ENCODE results near the gene PSMC3IP. TPM values are rescaled to one million over a fixed set of nuclear protein-coding genes. Genes with fewer than 3 reads are reported as not detected.

Gene PSMC3IP
- total and polyA plus RNA-seq, 4 donors, result 0.58 to 3.0 (median 1.1) TPM

GRCh38 chr17:42590886-42591285 lies 13.4 kb upstream of the PSMC3IP start:
- H3K27ac ChIP-seq (ENCODE audit: low read depth in 1 of 2, low read length in 2 of 2), result no peak overlapping the region
- H3K9ac ChIP-seq (ENCODE audit: low read depth in 1 of 2, low read length in 2 of 2), result no peak overlapping the region
- no peak for TF ChIP-seq SP1 (IDR thresholded peaks at IDR 0.05)
- no peak for TF ChIP-seq FOXA1 (IDR thresholded peaks at IDR 0.05)
- TF ChIP-seq JUND (IDR thresholded peaks at IDR 0.05), result no peak
- no peak for TF ChIP-seq FOXA2 (IDR thresholded peaks at IDR 0.05)
- no peak for TF ChIP-seq RXRA (IDR thresholded peaks at IDR 0.05)
- TF ChIP-seq EGR1 (IDR thresholded peaks at IDR 0.05; ENCODE audit: low read depth in 2 of 2), result no peak
- TF ChIP-seq, protein P1, sequence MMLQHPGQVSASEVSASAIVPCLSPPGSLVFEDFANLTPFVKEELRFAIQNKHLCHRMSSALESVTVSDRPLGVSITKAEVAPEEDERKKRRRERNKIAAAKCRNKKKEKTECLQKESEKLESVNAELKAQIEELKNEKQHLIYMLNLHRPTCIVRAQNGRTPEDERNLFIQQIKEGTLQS (IDR thresholded peaks at IDR 0.05), result no peak
- no peak for TF ChIP-seq REST (IDR thresholded peaks at IDR 0.05)
- TF ChIP-seq HNF4A (conservative IDR thresholded peaks at IDR 0.05), result no peak
- no peak for TF ChIP-seq ZBTB33 (IDR thresholded peaks at IDR 0.05)
- TF ChIP-seq, protein P2, sequence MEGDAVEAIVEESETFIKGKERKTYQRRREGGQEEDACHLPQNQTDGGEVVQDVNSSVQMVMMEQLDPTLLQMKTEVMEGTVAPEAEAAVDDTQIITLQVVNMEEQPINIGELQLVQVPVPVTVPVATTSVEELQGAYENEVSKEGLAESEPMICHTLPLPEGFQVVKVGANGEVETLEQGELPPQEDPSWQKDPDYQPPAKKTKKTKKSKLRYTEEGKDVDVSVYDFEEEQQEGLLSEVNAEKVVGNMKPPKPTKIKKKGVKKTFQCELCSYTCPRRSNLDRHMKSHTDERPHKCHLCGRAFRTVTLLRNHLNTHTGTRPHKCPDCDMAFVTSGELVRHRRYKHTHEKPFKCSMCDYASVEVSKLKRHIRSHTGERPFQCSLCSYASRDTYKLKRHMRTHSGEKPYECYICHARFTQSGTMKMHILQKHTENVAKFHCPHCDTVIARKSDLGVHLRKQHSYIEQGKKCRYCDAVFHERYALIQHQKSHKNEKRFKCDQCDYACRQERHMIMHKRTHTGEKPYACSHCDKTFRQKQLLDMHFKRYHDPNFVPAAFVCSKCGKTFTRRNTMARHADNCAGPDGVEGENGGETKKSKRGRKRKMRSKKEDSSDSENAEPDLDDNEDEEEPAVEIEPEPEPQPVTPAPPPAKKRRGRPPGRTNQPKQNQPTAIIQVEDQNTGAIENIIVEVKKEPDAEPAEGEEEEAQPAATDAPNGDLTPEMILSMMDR (IDR thresholded peaks at IDR 0.05; ENCODE audit: low read depth, low read length, missing input control), result no peak
- TF ChIP-seq HNF4G (IDR thresholded peaks at IDR 0.05), result no peak
- no peak for TF ChIP-seq RAD21 (IDR thresholded peaks at IDR 0.05)
- TF ChIP-seq MAX (IDR thresholded peaks at IDR 0.05), result no peak
- no peak for TF ChIP-seq GABPA (IDR thresholded peaks at IDR 0.05 in 1 of 2, conservative IDR thresholded peaks at IDR 0.05 in 1 of 2)
- no peak for TF ChIP-seq YY1 (IDR thresholded peaks at IDR 0.05)
- TF ChIP-seq TAF1 (conservative IDR thresholded peaks at IDR 0.05), result no peak
- no peak for TF ChIP-seq NR2F2 (IDR thresholded peaks at IDR 0.05)
- no peaks in the 10 kb centered on the region for H3K27me3 ChIP-seq (ENCODE audit: control insufficient read depth in 4 of 4, insufficient read depth in 4 of 4, low read length in 3 of 4)
- no peak for DNase-seq (ENCODE audit: low spot score)
- no peak overlapping the region for H3K4me3 ChIP-seq (ENCODE audit: low read depth in 1 of 3, low read length in 3 of 3)
- no peaks in the 10 kb centered on the region for H3K9me3 ChIP-seq (ENCODE audit: control insufficient read depth in 4 of 4, low read length in 3 of 4)
- H3K4me1 ChIP-seq (ENCODE audit: control insufficient read depth in 4 of 4, insufficient read depth in 4 of 4, low read length in 3 of 4), result no peaks in the 10 kb centered on the region
- H3K36me3 ChIP-seq (ENCODE audit: control insufficient read depth in 4 of 4, insufficient read depth in 3 of 4, low read depth in 1 of 4, low read length in 3 of 4), result peaks cover 10 to 36% (median 26%) of the 10 kb centered on the region in 4 donors
- 81% methylated on average over 2 of the region's 2 CpGs for WGBS
